Heart right ventricle (tissue), 16 donors: Measurements from ENCODE around the gene TAS2R41. TPM values are rescaled to one million over a fixed set of nuclear protein-coding genes. Genes with fewer than 3 reads are reported as not detected.

Experiments
- ATAC-seq, 8 donors: fragments of 200-7000 bp; cut with Tn5 transposase; one replicate each; pipeline ENCODE4 v1.9.1; 2020; ENCODE audit warnings: mild to moderate bottlenecking in 8 of 8, moderate library complexity in 8 of 8, moderate number of reproducible peaks in 1 of 8
- DNase-seq, 2 donors: peaks; one replicate each; pipeline ENCODE4 v3.0.0-alpha.2; 2020
- H3K27ac ChIP-seq, 10 donors: fragments of 200-600 bp; sonication (generic) in 2 of 10; one replicate each; pipeline versions ENCODE4 v1.5.0 to v1.8.0; 2020 to 2022; ENCODE audit warnings: mild to moderate bottlenecking in 3 of 10
- H3K27me3 ChIP-seq, 7 donors: fragments of 200-600 bp; one replicate each; pipeline ENCODE4 v1.8.0; 2021 to 2022; ENCODE audit warnings: mild to moderate bottlenecking in 2 of 7
- H3K36me3 ChIP-seq, 9 donors: fragments of 200-600 bp; sonication (generic) in 1 of 9; one replicate each; pipeline versions ENCODE4 v1.5.0 to v1.8.0; 2020 to 2022; ENCODE audit warnings: mild to moderate bottlenecking in 2 of 9
- H3K4me1 ChIP-seq, 9 donors: fragments of 200-600 bp; sonication (generic) in 1 of 9; one replicate each; pipeline versions ENCODE4 v1.5.0 to v1.8.0; 2020 to 2022; ENCODE audit warnings: mild to moderate bottlenecking in 4 of 9
- H3K4me3 ChIP-seq, 10 donors: fragments of 200-600 bp; sonication (generic) in 2 of 10; one replicate each; pipeline versions ENCODE4 v1.5.0 to v1.8.0; 2020 to 2022; ENCODE audit warnings: mild to moderate bottlenecking in 7 of 10, moderate library complexity in 2 of 10
- H3K9me3 ChIP-seq, 11 donors: fragments of 200-600 bp in 10 of 11; sonication (generic) in 2 of 11; one replicate each; pipeline versions ENCODE4 v1.5.0 to v1.8.0; 2013 to 2022; ENCODE audit warnings: mild to moderate bottlenecking in 2 of 11, control low read depth in 1 of 11, moderate library complexity in 1 of 11
- CTCF ChIP-seq, 9 donors: fragments of 200-600 bp; sonication (generic) in 2 of 9; IDR thresholded peaks; one replicate each; pipeline versions ENCODE4 v1.5.0 to v1.8.0; 2021 to 2022; ENCODE audit warnings: antibody characterized with exemption in 9 of 9, mild to moderate bottlenecking in 5 of 9, moderate library complexity in 1 of 9
- WGBS, 2 donors: extraction: QIAGEN DNeasy Blood & Tissue Kit; methylation state at CpG; one replicate each; pipeline ENCODE4 v1.1.7; 2013; ENCODE audit warnings: inconsistent platforms in 1 of 2; 5-methylcytosine and 5-hydroxymethylcytosine counted together
- intact Hi-C, 10 donors: fragments of 100-400 bp; cut with DNase I; formaldehyde crosslinking; loops; one replicate each; pipeline versions ENCODE4 v1.11.1 to v1.14.2; 2022
- polyA plus RNA-seq, 2 donors: library from polyadenylated mRNA; stranded (reverse); fragments of 200-250 nt; gene quantifications; one replicate each; pipeline ENCODE4 v1.2.3, GENCODE V29; 2013
- total RNA-seq, 10 donors: library from RNA; stranded (reverse); fragmentation: NEBNext Ultra II Directional in 3 of 10; extraction: Animal tissue kit (Norgen Biotek cat#: 25700) in 3 of 10; gene quantifications; one replicate each; pipeline versions ENCODE4 v1.2.1 to v1.2.4, GENCODE V29; 2021 to 2023
- donor health status: Arrhythmogenic right ventricular cardiomyopathy.
- donor health status: ischemic (EF 13 %, LVEDD 7.1; RV severe dilation, severe dysfunction).
- donor health status: healthy with polysubstance abuse.
- donor health status: DM: no; HTN: yes; CAD: no.
- donor health status: DM: no; HTN: no; CAD: no.
- donor health status: ischemic (EF 25% LVEDD 6.9; RV normal size, moderate dysfunction).
- donor health status: ischemic (EF 25% LVEDD 5.7; RV mildly dilated, moderate dysfunction).
- donor health status: healthy.
- donor health status: DM: yes; HTN: yes; CAD: no.
- donor health status: Ischemic cardiomyopathy.
- donor health status: ischemic (EF 35%, LVEDD 5.7; RV mildly dilated, moderate dysfunction).
- donor health status: nonischemic (EF 11% LVEDD 7.7; RV severe dilation, severe dysfunction).
- donor health status: DM: yes; HTN: yes; CAD: no.
- donor health status: PGD.
- donor health status: ischemic (EF 29% LVEDD 5.4; RV normal size, mild dysfunction).
- donor health status: nonischemic (EF 23%, LVEDD 6.1; RV moderate dilation, normal function).

Gene TAS2R41
- total and polyA plus RNA-seq, 12 donors: 0.40 TPM; not detected in 11

- Histone ChIP-seq H3K27ac (no peak overlapping the region), H3K4me3 (no peak overlapping the region), H3K36me3 (no peaks in the 10 kb centered on the region), H3K27me3 (peaks cover 0 to 21% (median 7%) of the 10 kb centered on the region in 7 donors), H3K9me3 (no peaks in the 10 kb centered on the region), H3K4me1 (no peaks in the 10 kb centered on the region)
- no peak for TF ChIP-seq CTCF (IDR thresholded peaks at IDR 0.05)
- WGBS, 2 donors: 63 to 65% methylated on average over 3 of the region's 3 CpGs
- ATAC-seq (no peak), DNase-seq (no peak)
- intact Hi-C loops: no loop called here
Observed at GRCh38 chr7:143447466-143447865, 30.2 kb upstream of the TAS2R41 start.

- 88 to 96% methylated on average over 5 of the region's 5 CpGs for WGBS, 2 donors
- intact Hi-C loops: no loop called here
- H3K27me3 ChIP-seq: peaks cover 0 to 21% (median 7%) of the 10 kb centered on the region in 7 donors
- DNase-seq (no peak), ATAC-seq (no peak)
- H3K36me3 ChIP-seq: no peaks in the 10 kb centered on the region
- no peak for TF ChIP-seq CTCF (IDR thresholded peaks at IDR 0.05)
- H3K4me1 ChIP-seq: no peaks in the 10 kb centered on the region
- no peak overlapping the region for H3K4me3 ChIP-seq
- H3K27ac ChIP-seq: no peak overlapping the region
- H3K9me3 ChIP-seq: no peaks in the 10 kb centered on the region
Observed at GRCh38 chr7:143448429-143448828, 29.2 kb upstream of the TAS2R41 start.

GRCh38 chr7:143449793-143450192 is 27.9 kb upstream of the TAS2R41 start:
- no peak for ATAC-seq
- no peaks in the 10 kb centered on the region for H3K36me3 ChIP-seq
- no peak for DNase-seq
- 78 to 79% methylated on average over 2 to 3 of the region's 3 CpGs for WGBS, 2 donors
- H3K9me3 ChIP-seq: no peaks in the 10 kb centered on the region
- intact Hi-C loops: no loop called here
- no peaks in the 10 kb centered on the region for H3K4me1 ChIP-seq
- no peak overlapping the region for H3K4me3 ChIP-seq
- TF ChIP-seq CTCF (IDR thresholded peaks at IDR 0.05): no peak
- no peak overlapping the region for H3K27ac ChIP-seq
- H3K27me3 ChIP-seq: peaks cover 0 to 21% (median 7%) of the 10 kb centered on the region in 7 donors

GRCh38 chr7:143451122-143451521 is 26.6 kb upstream of the TAS2R41 start:
- TF ChIP-seq CTCF (IDR thresholded peaks at IDR 0.05): no peak

More at GRCh38 chr7:143451122-143451521, 26.6 kb upstream of the TAS2R41 start:
- H3K27ac ChIP-seq: no peak overlapping the region
- H3K4me1 ChIP-seq: no peaks in the 10 kb centered on the region
- intact Hi-C loops: no loop called here
- no peaks in the 10 kb centered on the region for H3K9me3 ChIP-seq
- ATAC-seq (no peak), DNase-seq (no peak)
- H3K27me3 ChIP-seq: peaks cover 0 to 15% (median 7%) of the 10 kb centered on the region in 7 donors
- no peaks in the 10 kb centered on the region for H3K36me3 ChIP-seq
- H3K4me3 ChIP-seq: no peak overlapping the region
